HG02678 (cell line): ENCODE data around the gene TREH.
"Not testable (repeated sequence)": the region's sequence is repeated elsewhere in the genome, so short reads cannot be mapped to it uniquely, and the experiment has no call there.

ENCODE experiments used
- ATAC-seq: cut with Tn5 transposase; IDR thresholded peaks from one replicate; pipeline ENCODE4 v1.9.1; 2021; ENCODE audit warnings: mild to moderate bottlenecking, moderate library complexity; ENCODE audit not compliant: unreplicated experiment

Gene TREH

GRCh38 chr11:118615282-118615975, 64.0 kb downstream of the TREH start:
- no peak for ATAC-seq

- no peak for ATAC-seq
Measured at GRCh38 chr11:118614511-118614910, 64.9 kb downstream of the TREH start.

- no peak for ATAC-seq
Measured at GRCh38 chr11:118612378-118612777, 67.1 kb downstream of the TREH start.

- ATAC-seq, result not testable (repeated sequence)
Measured at GRCh38 chr11:118611433-118611795, 68.0 kb downstream of the TREH start.

- ATAC-seq, result peak; percentile 50
Measured at GRCh38 chr11:118610773-118611432, 68.5 kb downstream of the TREH start.

- ATAC-seq, result no peak
Measured at GRCh38 chr11:118610225-118610772, 69.2 kb downstream of the TREH start.

- ATAC-seq, result no peak
Measured at GRCh38 chr11:118609380-118610224, 69.8 kb downstream of the TREH start.

- no peak for ATAC-seq
Measured at GRCh38 chr11:118608360-118609227, 70.9 kb downstream of the TREH start.

- ATAC-seq, result no peak
Measured at GRCh38 chr11:118607401-118608359, 71.8 kb downstream of the TREH start, which contains the start of gene PHLDB1. PHLDB1 (plus strand) TSS chr11:118607615; CDS start chr11:118613837, 6,222 bp downstream.
